HG03025 (cell line): Measurements from ENCODE around the gene ARMC2.
"Not testable (repeated sequence)": the region's sequence is repeated elsewhere in the genome, so short reads cannot be mapped to it uniquely, and the experiment has no call there.

ENCODE experiments used
- ATAC-seq: cut with Tn5 transposase; IDR thresholded peaks from one replicate; pipeline ENCODE4 v1.9.1; 2021; ENCODE audit warnings: mild to moderate bottlenecking, moderate library complexity; ENCODE audit not compliant: unreplicated experiment, low FRiP score

The ARMC2 gene

GRCh38 chr6:108825326-108825725, 22.9 kb upstream of the ARMC2 start:
- ATAC-seq = no peak

DNA sequence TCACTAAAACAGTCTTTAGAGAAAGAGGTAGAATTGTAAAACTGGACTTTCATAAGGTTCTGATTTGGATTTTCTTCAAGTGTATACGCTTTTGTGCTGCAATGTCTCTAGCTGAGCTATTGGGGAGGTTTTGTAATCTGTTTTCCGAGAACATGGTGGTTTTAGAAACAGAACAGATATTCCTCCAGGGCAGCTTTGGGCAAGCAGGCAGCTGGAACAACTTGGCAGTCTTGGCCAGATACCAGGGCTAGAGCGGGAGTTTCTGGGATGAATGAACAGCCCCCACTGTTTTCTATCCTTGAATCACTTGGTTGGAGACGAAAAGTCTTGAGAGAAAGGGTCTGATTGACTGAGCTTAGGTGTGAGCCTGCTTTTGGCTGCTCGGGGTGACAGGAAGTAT, 17.1 kb upstream of the ARMC2 start:
- no peak for ATAC-seq

- ATAC-seq = no peak
Measured at GRCh38 chr6:108832738-108833137, 15.5 kb upstream of the ARMC2 start.

DNA sequence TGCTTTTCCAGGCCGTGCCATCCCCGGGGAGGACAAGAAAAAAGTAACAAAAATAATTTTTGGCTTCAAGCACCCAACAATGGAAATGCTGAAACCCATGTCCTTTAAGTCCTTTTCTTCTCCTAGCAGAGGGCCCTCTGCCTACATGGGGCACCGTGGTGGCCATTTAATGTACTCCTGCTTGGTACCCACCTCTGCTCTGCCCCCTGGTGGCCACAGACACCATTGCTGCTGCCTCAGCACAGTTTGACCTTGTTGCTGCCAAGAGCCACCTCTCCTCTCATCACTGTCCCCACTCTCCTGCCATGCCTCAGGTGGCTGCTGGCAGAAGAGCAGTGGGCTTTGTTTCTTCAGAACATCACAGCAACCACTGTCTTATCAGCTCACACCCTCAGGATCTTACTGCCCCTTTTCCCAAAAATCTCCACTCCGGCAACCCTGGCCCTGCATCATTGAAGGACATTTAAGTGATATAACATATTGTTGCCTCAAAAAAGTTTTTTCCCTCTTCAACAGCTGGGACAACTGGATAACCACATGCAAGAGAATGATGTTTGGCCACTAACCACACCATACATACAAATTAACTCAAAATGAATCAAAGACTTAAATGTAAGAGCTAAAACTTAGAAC, 12.9 kb upstream of the ARMC2 start:
- no peak for ATAC-seq

DNA sequence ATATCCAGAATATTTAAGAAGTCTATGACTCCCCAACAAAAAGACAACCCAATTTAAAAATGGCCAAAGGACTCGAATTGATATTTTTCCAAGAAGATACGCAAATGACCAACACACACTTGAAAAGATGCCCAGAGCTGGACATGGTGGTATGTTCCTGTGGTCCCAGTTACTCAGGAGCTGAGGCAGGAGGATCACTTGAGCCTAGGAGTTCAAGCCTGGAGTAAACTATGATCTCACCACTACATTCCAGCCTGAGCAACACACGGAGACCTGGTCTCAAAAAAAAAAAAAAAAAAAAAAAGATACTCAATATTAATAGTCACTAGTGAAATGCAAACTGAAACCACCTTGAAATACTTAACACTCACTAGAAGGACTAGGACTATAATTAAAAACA, 12.2 kb upstream of the ARMC2 start:
- ATAC-seq = no peak

DNA sequence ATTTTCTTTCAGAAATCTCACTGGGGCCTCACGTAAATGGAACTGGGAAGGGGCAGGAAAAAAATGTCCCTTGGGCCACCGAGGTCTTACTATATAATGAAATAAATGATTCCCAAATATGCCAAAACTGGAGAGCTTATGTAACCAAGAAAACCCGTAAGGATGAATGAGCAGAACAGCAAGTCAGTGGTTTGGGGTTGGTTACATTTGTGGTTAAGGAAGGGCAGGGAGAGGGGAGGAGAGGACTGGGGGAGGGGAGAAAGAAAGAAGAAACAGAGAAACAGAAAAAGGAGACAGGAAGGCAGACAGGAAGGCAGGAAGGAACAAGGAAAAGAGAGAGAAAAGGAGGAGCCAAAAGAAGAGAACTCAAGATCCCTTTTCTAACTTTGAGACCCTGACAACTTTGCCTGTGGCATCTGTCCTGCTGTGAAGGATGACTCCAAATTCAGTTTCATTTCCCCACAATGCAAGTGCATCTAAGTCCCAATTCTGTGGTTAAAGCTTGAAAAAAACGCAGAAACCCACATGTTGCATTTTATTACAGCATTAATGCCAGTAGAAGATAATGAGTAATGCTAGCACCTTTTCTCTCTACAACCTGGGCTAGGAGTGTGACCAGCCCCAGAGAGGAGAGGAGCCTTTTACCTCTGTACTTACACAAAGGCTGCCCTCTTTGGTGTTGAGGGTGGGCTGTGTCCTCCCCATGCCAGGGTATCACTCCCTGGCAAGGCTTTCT, 10.8 kb upstream of the ARMC2 start:
- ATAC-seq = no peak

DNA sequence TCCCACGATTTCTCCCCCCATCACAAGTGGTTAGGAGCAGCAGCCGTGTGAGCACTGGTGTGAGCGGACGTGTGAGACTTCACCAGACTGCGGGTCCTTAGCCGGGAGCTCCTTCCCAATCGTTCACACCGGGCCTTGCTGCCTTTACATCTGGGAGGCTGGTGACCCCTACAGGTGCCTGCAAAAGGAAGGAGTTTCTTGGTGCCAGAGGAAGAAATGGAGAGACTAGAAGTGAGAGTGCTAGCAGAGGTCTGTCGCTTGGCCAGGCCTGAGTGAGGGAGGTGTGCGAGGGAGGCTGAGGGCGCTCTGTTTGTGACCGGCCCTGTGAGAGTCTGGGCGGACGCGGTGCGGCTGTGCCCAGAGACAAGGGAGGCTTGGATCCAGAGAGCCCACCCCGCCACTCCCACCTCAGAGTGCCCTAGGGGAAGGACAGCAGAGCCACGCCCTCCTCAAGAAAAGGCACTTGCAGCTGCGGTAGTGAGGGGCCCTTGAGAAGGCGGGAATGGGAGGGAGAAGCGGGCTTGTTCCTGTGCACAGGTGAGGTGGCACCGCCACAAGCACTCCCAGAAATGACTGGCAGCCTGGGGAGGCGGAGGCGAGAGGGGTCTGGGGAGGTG, 10.0 kb upstream of the ARMC2 start:
- no peak for ATAC-seq

DNA sequence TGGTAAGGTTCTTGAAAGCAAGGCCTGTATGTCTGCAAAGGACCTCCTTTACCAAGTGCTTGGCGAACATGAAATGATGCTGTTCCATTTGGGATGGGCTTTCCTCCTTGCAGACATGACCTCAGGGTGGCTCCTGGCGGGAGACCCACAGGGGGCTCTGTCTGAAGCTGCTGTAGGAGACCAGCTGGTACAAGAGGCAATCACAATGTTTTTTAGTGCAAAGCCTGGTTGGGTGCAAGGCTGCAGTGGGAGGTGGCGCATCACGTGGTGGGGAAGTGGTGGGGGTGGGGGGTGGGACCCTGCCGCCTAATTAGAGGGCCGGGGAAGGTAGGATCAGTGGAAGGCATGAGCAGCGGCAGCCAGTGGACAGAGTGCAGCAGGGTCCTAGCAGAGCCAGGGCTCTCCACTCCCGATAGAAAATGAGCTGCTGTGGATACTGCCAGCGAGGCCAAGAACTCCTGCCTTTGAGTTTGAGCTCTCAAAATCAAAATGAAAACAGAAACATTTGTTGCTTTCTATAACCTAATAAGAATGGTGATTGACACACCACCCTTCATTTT, 9.1 kb upstream of the ARMC2 start:
- ATAC-seq = no peak

GRCh38 chr6:108840919-108841318, 7.3 kb upstream of the ARMC2 start:
- no peak for ATAC-seq

GRCh38 chr6:108841377-108841855, 6.8 kb upstream of the ARMC2 start:
- no peak for ATAC-seq

- no peak for ATAC-seq
Measured at GRCh38 chr6:108844135-108844534, 4.1 kb upstream of the ARMC2 start.

- ATAC-seq = no peak
Measured at GRCh38 chr6:108845145-108845544, 3.1 kb upstream of the ARMC2 start.

GRCh38 chr6:108846101-108846500, 2.1 kb upstream of the ARMC2 start:
- no peak for ATAC-seq

GRCh38 chr6:108846628-108847027, 1.6 kb upstream of the ARMC2 start:
- ATAC-seq = no peak

GRCh38 chr6:108847738-108848115, 495 bp upstream of the ARMC2 start:
- ATAC-seq = no peak

- ATAC-seq = no peak
Measured at GRCh38 chr6:108850669-108851465, 2.6 kb downstream of the ARMC2 start.

- ATAC-seq = no peak
Measured at GRCh38 chr6:108851756-108852155, 3.5 kb downstream of the ARMC2 start.

- no peak for ATAC-seq
Measured at GRCh38 chr6:108853077-108853476, 4.9 kb downstream of the ARMC2 start.

DNA sequence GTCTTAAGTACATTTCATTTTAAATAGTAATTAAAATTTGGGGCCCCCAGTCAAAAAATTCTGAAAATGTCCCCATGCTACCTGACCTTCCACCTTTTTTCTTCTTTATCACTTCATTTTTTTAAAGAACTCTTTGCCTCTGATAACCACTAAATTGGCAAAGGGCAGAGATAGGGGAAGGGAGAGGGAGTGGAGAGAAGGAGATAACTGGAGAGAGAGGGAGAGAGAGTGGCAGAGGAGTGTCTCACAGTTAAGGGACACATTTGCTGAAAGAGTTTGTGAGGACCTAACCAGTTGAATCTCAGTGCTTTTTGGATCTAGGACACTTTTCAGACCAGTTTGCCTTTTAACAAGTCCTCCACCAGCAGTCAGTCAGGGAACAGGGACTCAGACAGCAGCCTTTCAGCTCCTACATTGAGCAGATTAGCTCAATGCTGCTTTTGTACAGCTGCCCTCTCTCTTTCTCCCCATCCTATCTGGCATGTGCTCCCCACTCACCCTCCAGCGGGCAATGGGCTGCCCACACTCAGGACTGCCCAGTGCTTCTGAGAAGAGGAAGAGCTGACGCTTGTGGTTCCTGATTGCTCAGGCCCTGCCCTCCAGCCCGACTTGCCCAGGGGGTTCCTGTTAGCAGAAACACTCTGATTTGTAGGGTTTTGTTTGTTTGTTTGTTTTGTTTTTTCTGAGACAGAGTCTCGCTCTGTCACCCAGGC, 14.4 kb downstream of the ARMC2 start:
- ATAC-seq = no peak

DNA sequence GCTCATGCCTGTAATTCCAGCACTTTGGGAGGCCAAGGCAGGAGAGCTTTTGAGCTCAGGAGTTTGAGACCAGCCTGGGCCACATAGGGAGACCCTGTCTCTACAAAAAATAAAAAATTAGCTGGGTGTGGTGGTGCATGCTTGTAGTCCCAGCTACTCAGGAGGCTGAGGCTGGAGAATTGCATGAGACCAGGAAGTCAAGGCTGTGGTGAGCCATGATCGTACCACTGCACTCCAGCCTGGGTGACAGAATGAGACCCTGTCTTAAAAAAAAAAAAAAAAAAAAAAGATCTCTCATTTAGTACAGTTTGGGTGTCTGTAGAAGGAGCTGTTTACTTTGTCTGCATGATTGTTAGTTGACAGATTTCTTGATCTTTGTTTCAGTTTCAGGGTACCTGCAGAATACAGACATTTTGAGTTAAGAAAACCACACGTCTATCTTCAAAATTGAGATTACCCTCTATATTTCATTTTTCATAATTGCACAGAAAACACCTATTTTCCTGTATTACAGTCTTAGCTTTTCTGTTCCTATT, 17.6 kb downstream of the ARMC2 start:
- not testable (repeated sequence) for ATAC-seq
